K562 (cell line): ENCODE data around the gene HPSE2. TPM values are rescaled to one million over a fixed set of nuclear protein-coding genes. Genes with fewer than 3 reads are reported as not detected.

Experiments
- ATAC-seq: fragments of 200-7000 bp; cut with Tn5 transposase; 3 replicates; pipeline ENCODE4 v1.9.1; 2020; ENCODE audit warnings: moderate library complexity
- BruUV-seq: library from RNA; stranded (reverse); fragments of 400-500 nt; replicated peaks from 2 replicates; lab custom pipeline; 2021; lab: Mats Ljungman, UMichigan
- CTCF ChIA-PET: fragments of 300-600 bp; formaldehyde crosslinking; extraction: SDS; loops from one replicate; lab custom pipeline; 2021; ENCODE audit warnings: low intra/inter-chr PET ratio; lab: Yijun Ruan, JAX
- POLR2A ChIA-PET: fragments of 300-600, 350-650 bp; sonication (Branson Sonifier 250); formaldehyde crosslinking; extraction: SDS; loops from one replicate; lab custom pipeline; 2021; ENCODE audit warnings: antibody characterized with exemption, inconsistent platforms; lab: Yijun Ruan, JAX
- DNase-seq, 4 experiments: peaks; one replicate each; pipeline versions ENCODE4 v3.0.0 to v3.0.0-alpha.2; 2011 to 2018; ENCODE audit warnings: low spot score in 3 of 4, mixed read lengths in 3 of 4; ENCODE audit errors: extremely low read depth in 1 of 4
- FAIRE-seq: peaks from 2 replicates; lab custom pipeline; 2011; peaks lifted over from hg19 to GRCh38; lab: Jason Lieb, UNC
- H2AFZ ChIP-seq: 2 replicates; pipeline ENCODE4 v1.6.0; 2011; ENCODE audit warnings: low read depth, low read length, control low read depth, inconsistent platforms
- H3K27ac ChIP-seq: fragments of 200-600 bp; 3 replicates; pipeline ENCODE4 v1.8.0; 2011; ENCODE audit warnings: low read depth, mild to moderate bottlenecking, control low read depth, inconsistent platforms, low read length, moderate library complexity, mixed read lengths; ENCODE audit errors: extremely low read depth
- H3K27me3 ChIP-seq, 2 experiments: fragments of 300-600 bp in 1 of 2; 2 replicates in 1 of 2; 3 replicates in 1 of 2; pipeline versions ENCODE4 v1.6.0 to v1.8.0; 2011; ENCODE audit warnings: inconsistent platforms in 2 of 2, low read length in 2 of 2, mild to moderate bottlenecking in 1 of 2, mixed read lengths in 1 of 2, moderate library complexity in 1 of 2; ENCODE audit not compliant: control insufficient read depth in 2 of 2, insufficient read depth in 2 of 2
- H3K36me3 ChIP-seq: fragments of 300-600 bp; 3 replicates; pipeline ENCODE4 v1.8.0; 2011; ENCODE audit warnings: mild to moderate bottlenecking, low read length, inconsistent platforms; ENCODE audit not compliant: control insufficient read depth, insufficient read depth
- H3K4me1 ChIP-seq, 2 experiments: fragments of 200-600 bp in 1 of 2; replicated peaks in 1 of 2; 2 replicates in 1 of 2; 3 replicates in 1 of 2; pipeline versions ENCODE4 v1.5.1 to v1.8.0; 2011; ENCODE audit warnings: inconsistent platforms in 2 of 2, low read length in 2 of 2, mild to moderate bottlenecking in 1 of 2, mixed read lengths in 1 of 2, moderate library complexity in 1 of 2; ENCODE audit not compliant: control insufficient read depth in 2 of 2, insufficient read depth in 2 of 2
- H3K4me2 ChIP-seq: 2 replicates; pipeline ENCODE4 v1.6.1; 2011; ENCODE audit warnings: low read length, control low read depth, inconsistent platforms, mixed read lengths; ENCODE audit not compliant: insufficient read depth
- H3K4me3 ChIP-seq: fragments of 200-600 bp; sonication (generic), shearing (Covaris generic); 2 replicates; pipeline ENCODE4 v1.5.1; 2016; ENCODE audit warnings: control low read depth, inconsistent platforms
- H3K79me2 ChIP-seq: fragments of 200-600 bp; 3 replicates; pipeline ENCODE4 v1.8.0; 2011; ENCODE audit warnings: low read length, inconsistent platforms; ENCODE audit not compliant: control insufficient read depth, insufficient read depth
- H3K9ac ChIP-seq, 2 experiments: 2 replicates each; pipeline versions ENCODE4 v1.6.0 to v1.6.1; 2011; ENCODE audit warnings: low read depth in 2 of 2, low read length in 2 of 2, control low read depth in 1 of 2, inconsistent platforms in 1 of 2, mild to moderate bottlenecking in 1 of 2, mixed read lengths in 1 of 2; ENCODE audit not compliant: insufficient read depth in 1 of 2
- H3K9me1 ChIP-seq: one replicate; pipeline ENCODE4 v1.6.0; 2011; ENCODE audit warnings: inconsistent platforms, mild to moderate bottlenecking, low read length, moderate library complexity; ENCODE audit not compliant: control insufficient read depth, insufficient read depth
- H3K9me3 ChIP-seq: replicated peaks from 2 replicates; pipeline ENCODE4 v1.5.1; 2011; ENCODE audit warnings: low read depth, low read length, inconsistent platforms; ENCODE audit not compliant: control insufficient read depth, insufficient read depth
- H4K20me1 ChIP-seq: replicated peaks from 2 replicates; pipeline ENCODE4 v1.6.1; 2011; ENCODE audit warnings: low read length, inconsistent platforms, mixed read lengths; ENCODE audit not compliant: control insufficient read depth, insufficient read depth
- POLR2H ChIP-seq: IDR thresholded peaks from 2 replicates; pipeline ENCODE4 v1.6.1; 2016; ENCODE audit warnings: missing genetic modification characterization, low read depth, mild to moderate bottlenecking, control low read depth, missing compliant biosample characterization, moderate library complexity
- RB1 ChIP-seq: fragments of 450-650 bp; IDR thresholded peaks from 2 replicates; pipeline ENCODE4 v1.6.1; 2017; ENCODE audit warnings: low read depth, mild to moderate bottlenecking
- TEAD1 ChIP-seq, 2 experiments: fragments of 450-650 bp in 1 of 2; sonication (generic) in 1 of 2; formaldehyde crosslinking; IDR thresholded peaks; 2 replicates each; pipeline versions ENCODE4 v1.4.0 to v1.8.0; 2020 to 2022; ENCODE audit warnings: mild to moderate bottlenecking in 2 of 2, missing genetic modification reagents in 1 of 2
- YY1 ChIP-seq, 3 experiments: IDR thresholded peaks; 2 replicates each; pipeline ENCODE4 v1.6.1; 2011; ENCODE audit warnings: low read length in 2 of 3, mild to moderate bottlenecking in 2 of 3, moderate library complexity in 2 of 3, borderline replicate concordance in 1 of 3, control low read depth in 1 of 3, low read depth in 1 of 3; ENCODE audit not compliant: insufficient read depth in 3 of 3, insufficient replicate concordance in 2 of 3, control insufficient read depth in 1 of 3, insufficient read length in 1 of 3; ENCODE audit errors: extremely low read depth in 1 of 3
- WGBS: fragments of 100-300 bp; shearing (Covaris generic); methylation state at CpG from one replicate; pipeline ENCODE4 v1.1.6; 2016; ENCODE audit warnings: low coverage, mixed read lengths; ENCODE audit not compliant: insufficient coverage; ENCODE audit errors: missing lambda C conversion rate; 5-methylcytosine and 5-hydroxymethylcytosine counted together
- in situ Hi-C: fragments of 300-500 bp; cut with MboI; formaldehyde crosslinking; loops from 4 replicates; pipeline ENCODE4 v1.15.0; 2018; ENCODE audit warnings: inconsistent platforms, mixed read lengths
- intact Hi-C: fragments of 100-400 bp; cut with micrococcal nuclease; formaldehyde crosslinking; loops from 2 replicates; pipeline ENCODE4 v1.14.2; 2022
- polyA plus RNA-seq, 8 experiments: library from polyadenylated mRNA; depleted of rRNA in 4 of 8; stranded (reverse) in 5 of 8; unstranded in 3 of 8; fragments of >200 nt; fragmentation: Nextera tagmentation in 2 of 8; fragmentation: Illumina TruSeq in 1 of 8; extraction: Ambion mirVana in 2 of 8; extraction: Trizol in 1 of 8; gene quantifications; 2 replicates each; pipeline versions ENCODE4 v1.2.1 to v1.2.3, GENCODE V29; 2011 to 2014; ENCODE audit warnings: inconsistent platforms in 1 of 8, missing spikeins in 1 of 8
- total RNA-seq, 7 experiments: library from RNA; depleted of rRNA in 6 of 7; stranded (reverse); fragments of >200 nt in 6 of 7; fragmentation: Illumina TruSeq in 2 of 7; extraction: Trizol in 2 of 7; gene quantifications; 2 replicates each; pipeline versions ENCODE4 v1.2.1 to v1.2.3, GENCODE V29; 2011 to 2021; ENCODE audit warnings: low replicate concordance in 1 of 7
- TF ChIP-seq, protein P1 (sequence below), 2 experiments: fragments of 450-650 bp; conservative IDR thresholded peaks; 2 replicates each; pipeline ENCODE4 v1.6.1; 2017; ENCODE audit warnings: mild to moderate bottlenecking in 2 of 2, moderate library complexity in 2 of 2

Gene HPSE2
- total and polyA plus RNA-seq, 9 of the 15 experiments (the other 6 are each of a cell fraction or from before 2014, with no cell fraction given): 0.03 to 0.10 (median 0.04) TPM; not detected in 2

DNA sequence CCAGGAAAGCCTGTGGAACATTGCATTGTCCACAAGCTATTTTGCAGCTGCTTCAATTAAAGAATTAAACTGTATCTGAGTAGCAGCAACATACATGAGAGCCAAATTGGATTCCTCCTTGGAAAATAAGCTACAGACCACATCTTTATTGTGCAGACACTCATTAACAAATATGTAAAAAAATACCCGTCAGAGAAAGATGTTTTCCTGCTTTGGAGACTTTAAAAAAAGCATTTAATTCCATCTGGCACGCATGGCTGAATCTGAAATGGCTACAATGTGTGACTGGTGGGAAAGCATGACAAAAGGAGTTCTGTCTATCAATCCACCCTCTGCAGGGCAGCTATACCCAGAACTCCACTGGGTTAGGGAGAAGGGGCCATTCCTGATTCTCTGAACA is 715.8 kb downstream of the HPSE2 start:
- WGBS: 0% methylated on average over 2 of the region's 2 CpGs
- Histone ChIP-seq H3K4me1 (no peaks in the 10 kb centered on the region), H3K9me3 (no peaks in the 10 kb centered on the region), H3K27ac (no peak overlapping the region), H3K79me2 (no peaks in the 10 kb centered on the region), H3K27me3 (no peaks in the 10 kb centered on the region; a peak in 1 of 5 replicates), H3K9ac (no peak overlapping the region), H3K4me2 (no peak overlapping the region), H3K4me3 (no peak overlapping the region), H3K36me3 (no peaks in the 10 kb centered on the region), H2AFZ (no peak overlapping the region), H3K9me1 (no peaks in the 10 kb centered on the region), H4K20me1 (no peaks in the 10 kb centered on the region)
- POLR2A ChIA-PET: interaction anchor here (0.6 kb wide), 1 partner anchor 901 kb away, joined by 4 read pairs; no protein-coding TSS in a partner anchor
- CTCF ChIA-PET: interaction anchor here (0.7 kb wide), 1 partner anchor 709 kb away, joined by 3 read pairs; no protein-coding TSS in a partner anchor
- intact Hi-C loops (no loop called here), in situ Hi-C loops (no loop called here)
- FAIRE-seq (no peak), ATAC-seq (no peak), DNase-seq (no peak)
- TF ChIP-seq TEAD1 (CRISPR knock-in tag; IDR thresholded peaks at IDR 0.05) (no peak), POLR2H (no peak), YY1 (IDR thresholded peaks at IDR 0.05; ENCODE audit: borderline replicate concordance in 1 of 3, control insufficient read depth in 1 of 3, extremely low read depth in 1 of 3, insufficient read depth in 3 of 3, insufficient read length in 1 of 3, insufficient replicate concordance in 2 of 3, low read depth in 1 of 3, low read length in 2 of 3) (no peak), RB1 (no peak)
- TF ChIP-seq, protein P1, sequence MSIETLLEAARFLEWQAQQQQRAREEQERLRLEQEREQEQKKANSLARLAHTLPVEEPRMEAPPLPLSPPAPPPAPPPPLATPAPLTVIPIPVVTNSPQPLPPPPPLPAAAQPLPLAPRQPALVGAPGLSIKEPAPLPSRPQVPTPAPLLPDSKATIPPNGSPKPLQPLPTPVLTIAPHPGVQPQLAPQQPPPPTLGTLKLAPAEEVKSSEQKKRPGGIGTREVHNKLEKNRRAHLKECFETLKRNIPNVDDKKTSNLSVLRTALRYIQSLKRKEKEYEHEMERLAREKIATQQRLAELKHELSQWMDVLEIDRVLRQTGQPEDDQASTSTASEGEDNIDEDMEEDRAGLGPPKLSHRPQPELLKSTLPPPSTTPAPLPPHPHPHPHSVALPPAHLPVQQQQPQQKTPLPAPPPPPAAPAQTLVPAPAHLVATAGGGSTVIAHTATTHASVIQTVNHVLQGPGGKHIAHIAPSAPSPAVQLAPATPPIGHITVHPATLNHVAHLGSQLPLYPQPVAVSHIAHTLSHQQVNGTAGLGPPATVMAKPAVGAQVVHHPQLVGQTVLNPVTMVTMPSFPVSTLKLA (conservative IDR thresholded peaks at IDR 0.05): no peak
- no TSS peak for BruUV-seq
